Measurements from ENCODE around the gene AIM2.

Gene AIM2

DNA sequence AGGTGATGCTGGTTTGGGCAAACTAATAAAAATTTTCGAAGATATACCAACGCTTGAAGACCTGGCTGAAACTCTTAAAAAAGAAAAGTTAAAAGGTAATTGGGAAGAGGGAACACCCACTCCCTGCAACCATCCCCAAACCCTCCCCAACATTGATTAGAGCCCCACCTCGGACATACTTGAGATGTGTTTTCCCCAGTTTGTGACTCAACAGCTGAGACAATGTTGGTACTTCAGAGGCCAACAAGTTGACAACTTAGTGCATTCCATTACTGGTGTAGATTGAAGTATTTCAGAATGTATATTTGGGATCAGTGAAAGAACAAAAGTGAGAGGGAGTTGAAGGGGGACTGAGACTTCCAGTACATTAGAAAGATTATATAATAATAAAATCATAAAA is 61.7 kb downstream of the AIM2 start:
- no peak for DNase-seq

DNA sequence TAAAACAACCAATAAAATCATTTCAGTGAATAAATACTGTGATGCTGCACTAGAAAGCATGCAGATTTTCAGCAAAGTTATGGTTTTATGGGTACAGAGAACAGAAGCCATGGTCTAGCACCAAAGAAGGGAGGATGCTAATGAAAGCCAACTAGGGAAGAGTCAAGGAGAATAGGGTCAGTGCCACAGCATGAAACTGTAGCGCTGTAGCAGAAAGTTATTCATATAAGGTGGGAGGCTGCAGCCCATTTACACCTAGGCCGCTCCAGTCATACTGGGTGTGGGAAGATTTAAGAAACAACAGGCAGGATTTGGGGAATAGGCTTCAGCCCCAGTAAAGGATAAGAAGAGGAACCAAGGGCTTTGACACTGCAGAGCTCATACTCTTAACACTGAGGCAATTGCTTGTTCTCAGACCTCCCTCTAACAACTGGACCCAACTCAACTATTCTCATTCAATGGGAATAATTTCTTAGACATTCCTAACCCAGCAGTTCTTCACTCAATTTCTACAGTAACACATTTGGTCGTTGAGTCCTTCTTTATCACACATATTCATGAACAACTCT is 62.5 kb downstream of the AIM2 start:
- DNase-seq, result no peak

DNA sequence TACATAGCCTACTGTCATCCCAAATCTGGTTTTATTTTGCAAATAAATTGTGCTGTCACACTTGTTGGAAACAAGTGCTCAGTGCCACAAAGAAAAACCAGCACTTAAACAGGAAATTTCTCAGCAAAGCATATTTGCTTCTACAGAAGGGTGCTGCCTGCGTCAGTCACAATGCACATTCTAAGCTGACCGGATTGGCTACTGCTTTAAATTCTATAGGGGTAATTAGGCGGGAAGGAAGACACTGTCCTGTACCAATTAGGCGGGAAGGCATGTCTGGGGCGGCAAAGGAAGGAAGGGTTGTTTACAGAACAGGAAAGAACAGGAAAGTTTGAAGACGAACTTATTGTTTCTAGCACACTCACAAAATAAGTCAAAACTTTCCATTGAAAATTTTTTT is 64.1 kb downstream of the AIM2 start:
- no peak for DNase-seq

Measured in right kidney (tissue), 1 donor.